H1 (cell line): ENCODE measurements around the gene OOSP3. TPM values are rescaled to one million over a fixed set of nuclear protein-coding genes. Genes with fewer than 3 reads are reported as not detected.

Experiments
- CTCF ChIA-PET: fragments of 300-600 bp; sonication (Branson Sonifier 250); formaldehyde crosslinking; loops from one replicate; lab custom pipeline; 2021; ENCODE audit not compliant: partially characterized antibody; lab: Charles Lee
- POLR2A ChIA-PET: fragments of 300-600 bp; sonication (Branson Sonifier 250); formaldehyde crosslinking; loops from one replicate; lab custom pipeline; 2021; ENCODE audit warnings: inconsistent platforms; ENCODE audit not compliant: partially characterized antibody; lab: Charles Lee
- DNase-seq, 2 experiments: peaks; one replicate each; pipeline versions ENCODE4 v3.0.0 to v3.0.0-alpha.2; 2010 to 2022; ENCODE audit warnings: low spot score in 2 of 2, low read depth in 1 of 2, mixed read lengths in 1 of 2
- FAIRE-seq: peaks from 2 replicates; lab custom pipeline; 2011; peaks lifted over from hg19 to GRCh38; lab: Jason Lieb, UNC
- H2AFZ ChIP-seq: 2 replicates; pipeline ENCODE4 v1.8.1; 2012; ENCODE audit warnings: low read length, inconsistent platforms
- H2AK5ac ChIP-seq: 2 replicates; pipeline ENCODE4 v1.6.1; 2013; ENCODE audit warnings: low read depth, low read length
- H2BK120ac ChIP-seq: replicated peaks from 2 replicates; pipeline ENCODE3; 2013; ENCODE audit warnings: low read depth, low read length, inconsistent platforms
- H2BK12ac ChIP-seq: 2 replicates; pipeline ENCODE4 v1.6.1; 2013; ENCODE audit warnings: low read depth, low read length
- H2BK15ac ChIP-seq: 2 replicates; pipeline ENCODE4 v1.6.1; 2013; ENCODE audit warnings: low read length
- H2BK20ac ChIP-seq: 2 replicates; pipeline ENCODE4 v1.6.1; 2013; ENCODE audit warnings: low read length
- H2BK5ac ChIP-seq: 2 replicates; pipeline ENCODE4 v1.6.1; 2013; ENCODE audit warnings: low read depth, low read length
- H3K14ac ChIP-seq: 2 replicates; pipeline ENCODE4 v1.6.1; 2013; ENCODE audit warnings: inconsistent platforms; ENCODE audit not compliant: insufficient read length
- H3K18ac ChIP-seq: 2 replicates; pipeline ENCODE4 v1.6.1; 2013; ENCODE audit warnings: low read length; ENCODE audit errors: extremely low read depth
- H3K23ac ChIP-seq: 2 replicates; pipeline ENCODE4 v1.6.1; 2013; ENCODE audit warnings: inconsistent platforms; ENCODE audit not compliant: insufficient read length
- H3K23me2 ChIP-seq: 2 replicates; pipeline ENCODE4 v1.6.1; 2013; ENCODE audit warnings: low read depth, low read length
- H3K27ac ChIP-seq: 2 replicates; pipeline ENCODE4 v1.6.1; 2011; ENCODE audit warnings: low read depth, low read length, inconsistent platforms
- H3K27me3 ChIP-seq, 4 experiments: replicated peaks in 1 of 4; 1 replicate in 1 of 4; 2 replicates in 3 of 4; pipeline versions ENCODE4 v1.6.1 to v1.8.1; 2011 to 2013; ENCODE audit warnings: low read length in 3 of 4, mild to moderate bottlenecking in 3 of 4, inconsistent platforms in 2 of 4, mixed read lengths in 2 of 4, moderate library complexity in 1 of 4; ENCODE audit not compliant: control insufficient read depth in 3 of 4, insufficient read depth in 3 of 4; ENCODE audit errors: extremely low read depth in 1 of 4
- H3K36me3 ChIP-seq, 4 experiments: 2 replicates each; pipeline versions ENCODE4 v1.6.1 to v1.8.1; 2011 to 2013; ENCODE audit warnings: mild to moderate bottlenecking in 4 of 4, low read length in 3 of 4, moderate library complexity in 2 of 4, control low read depth in 1 of 4, inconsistent platforms in 1 of 4; ENCODE audit not compliant: insufficient read depth in 4 of 4, control insufficient read depth in 2 of 4
- H3K4ac ChIP-seq: replicated peaks from 2 replicates; pipeline ENCODE3; 2013; ENCODE audit warnings: low read length, low read depth, mixed read lengths, inconsistent platforms; ENCODE audit not compliant: insufficient read length
- H3K4me1 ChIP-seq, 4 experiments: replicated peaks in 1 of 4; 1 replicate in 1 of 4; 2 replicates in 3 of 4; pipeline versions ENCODE4 v1.6.1 to v1.8.1; 2011 to 2013; ENCODE audit warnings: low read length in 3 of 4, inconsistent platforms in 2 of 4, mixed read lengths in 1 of 4; ENCODE audit not compliant: insufficient read depth in 4 of 4, control insufficient read depth in 3 of 4
- H3K4me2 ChIP-seq, 2 experiments: 2 replicates each; pipeline versions ENCODE4 v1.6.1 to v1.8.1; 2011 to 2013; ENCODE audit warnings: low read depth in 2 of 2, low read length in 2 of 2, control low read depth in 1 of 2, inconsistent platforms in 1 of 2, mild to moderate bottlenecking in 1 of 2; ENCODE audit not compliant: insufficient read depth in 1 of 2
- H3K4me3 ChIP-seq, 4 experiments: fragments of 200-600, 300-600 bp in 1 of 4; sonication (generic), shearing (Covaris generic), sonication (Bioruptor Twin) in 1 of 4; 2 replicates each; pipeline versions ENCODE4 v1.5.1 to v1.8.1; 2011 to 2016; ENCODE audit warnings: low read length in 4 of 4, low read depth in 3 of 4, control low read depth in 2 of 4, inconsistent platforms in 2 of 4, mild to moderate bottlenecking in 2 of 4, mixed read lengths in 1 of 4, moderate library complexity in 1 of 4; ENCODE audit not compliant: insufficient read depth in 2 of 4; ENCODE audit errors: extremely low read depth in 1 of 4
- H3K56ac ChIP-seq: replicated peaks from 2 replicates; pipeline ENCODE3; 2013; ENCODE audit warnings: low read depth, mild to moderate bottlenecking, mixed read lengths, low read length, inconsistent platforms; ENCODE audit not compliant: insufficient read length
- H3K79me1 ChIP-seq: 2 replicates; pipeline ENCODE4 v1.6.1; 2013; ENCODE audit warnings: low read depth, low read length, control low read depth
- H3K79me2 ChIP-seq, 2 experiments: 2 replicates each; pipeline versions ENCODE4 v1.6.1 to v1.8.1; 2012 to 2013; ENCODE audit warnings: low read length in 2 of 2, mild to moderate bottlenecking in 2 of 2, inconsistent platforms in 1 of 2; ENCODE audit not compliant: insufficient read depth in 2 of 2, control insufficient read depth in 1 of 2
- H3K9ac ChIP-seq, 4 experiments: replicated peaks in 1 of 4; 1 replicate in 1 of 4; 2 replicates in 3 of 4; pipeline versions ENCODE4 v1.6.1 to v1.8.1; 2011 to 2013; ENCODE audit warnings: low read depth in 3 of 4, low read length in 3 of 4, control low read depth in 2 of 4, mild to moderate bottlenecking in 2 of 4, moderate library complexity in 2 of 4, inconsistent platforms in 1 of 4; ENCODE audit errors: extremely low read depth in 1 of 4
- H3K9me3 ChIP-seq, 2 experiments: 2 replicates each; pipeline versions ENCODE4 v1.6.1 to v1.8.1; 2012 to 2013; ENCODE audit warnings: mild to moderate bottlenecking in 2 of 2, moderate library complexity in 2 of 2, control low read depth in 1 of 2, inconsistent platforms in 1 of 2, low read depth in 1 of 2, low read length in 1 of 2, mixed read lengths in 1 of 2; ENCODE audit not compliant: insufficient read depth in 2 of 2
- H4K20me1 ChIP-seq, 2 experiments: replicated peaks in 1 of 2; 2 replicates each; pipeline versions ENCODE3 to v1.8.1; 2011 to 2013; ENCODE audit warnings: inconsistent platforms in 2 of 2, low read length in 2 of 2, mild to moderate bottlenecking in 1 of 2; ENCODE audit not compliant: insufficient read depth in 2 of 2, control insufficient read depth in 1 of 2
- H4K5ac ChIP-seq: 2 replicates; pipeline ENCODE4 v1.6.1; 2013; ENCODE audit warnings: low read length, low read depth, mixed read lengths, inconsistent platforms; ENCODE audit not compliant: insufficient read length
- H4K8ac ChIP-seq: 2 replicates; pipeline ENCODE4 v1.8.0; 2013; ENCODE audit warnings: mild to moderate bottlenecking, moderate library complexity, low read length, inconsistent platforms; ENCODE audit not compliant: insufficient read depth; ENCODE audit errors: extremely low read depth
- H4K91ac ChIP-seq: replicated peaks from 2 replicates; pipeline ENCODE3; 2013; ENCODE audit warnings: low read length, mixed read lengths, inconsistent platforms; ENCODE audit not compliant: insufficient read length
- CHD1 ChIP-seq: IDR thresholded peaks from 2 replicates; pipeline ENCODE4 v1.6.1; 2012; ENCODE audit warnings: low read depth, low read length, improper control_type of control experiment
- EP300 ChIP-seq, 2 experiments: IDR thresholded peaks; 1 replicate in 1 of 2; 2 replicates in 1 of 2; pipeline ENCODE4 v1.6.1; 2011 to 2012; ENCODE audit warnings: low read depth in 2 of 2, low read length in 2 of 2, mild to moderate bottlenecking in 2 of 2, borderline replicate concordance in 1 of 2, inconsistent platforms in 1 of 2, moderate library complexity in 1 of 2
- JUND ChIP-seq: IDR thresholded peaks from 2 replicates; pipeline ENCODE4 v1.6.1; 2011; ENCODE audit warnings: mild to moderate bottlenecking, improper control_type of control experiment, low read length
- KDM4A ChIP-seq: IDR thresholded peaks from one replicate; pipeline ENCODE4 v1.7.1; 2012; ENCODE audit warnings: low read depth, mild to moderate bottlenecking, moderate library complexity, low read length, inconsistent platforms; ENCODE audit not compliant: severe bottlenecking
- WGBS, 2 experiments: shearing (Covaris generic) in 1 of 2; methylation state at CpG; one replicate each; pipeline versions ENCODE4 v1.1.6 to v1.1.7; 2013 to 2015; ENCODE audit warnings: low lambda C conversion rate in 2 of 2, mixed read lengths in 2 of 2, inconsistent platforms in 1 of 2, low coverage in 1 of 2, missing lambda C conversion rate in 1 of 2; ENCODE audit not compliant: insufficient replicate concordance in 2 of 2, insufficient coverage in 1 of 2, insufficient read length in 1 of 2; ENCODE audit errors: extremely low coverage in 1 of 2, missing lambda C conversion rate in 1 of 2; 5-methylcytosine and 5-hydroxymethylcytosine counted together
- polyA plus RNA-seq, 7 experiments: library from polyadenylated mRNA; depleted of rRNA in 3 of 7; stranded (reverse) in 5 of 7; unstranded in 2 of 7; fragments of >200 nt in 5 of 7; fragments of 200-250 nt in 2 of 7; gene quantifications; 1 replicate in 5 of 7; 2 replicates in 1 of 7; 4 replicates in 1 of 7; pipeline versions ENCODE4 v1.2.1 to v1.2.3, GENCODE V29; 2011 to 2013; ENCODE audit warnings: missing spikeins in 2 of 7, mixed read lengths in 2 of 7
- total RNA-seq: library from RNA; stranded (reverse); fragmentation: NEBNext Ultra II Directional; extraction: Animal tissue kit (Norgen Biotek cat#: 25700); gene quantifications from 2 replicates; pipeline ENCODE4 v1.2.1, GENCODE V29; 2021

OOSP3 gene
- total and polyA plus RNA-seq, 2 of the 8 experiments (the other 6 are each of a cell fraction or from before 2014, with no cell fraction given), result not detected

- no peak for DNase-seq
- H3K56ac ChIP-seq, result no peak overlapping the region
These were observed 11.7 kb upstream of the OOSP3 start for GRCh38 chr11:59866836-59867235.

More at GRCh38 chr11:59866836-59867235, 11.7 kb upstream of the OOSP3 start:
- Histone ChIP-seq H3K79me2 (no peaks in the 10 kb centered on the region), H3K23ac (no peak overlapping the region), H3K4me3 (no peak overlapping the region), H4K5ac (no peak overlapping the region), H3K4ac (no peak overlapping the region), H3K9me3 (no peaks in the 10 kb centered on the region; a peak in 1 of 4 replicates), H2AK5ac (no peak overlapping the region), H3K18ac (no peak overlapping the region), H2BK12ac (no peak overlapping the region), H4K20me1 (no peaks in the 10 kb centered on the region), H3K36me3 (no peaks in the 10 kb centered on the region), H3K9ac (no peak overlapping the region), H2BK5ac (no peak overlapping the region), H3K14ac (no peak overlapping the region), H3K23me2 (no peaks in the 10 kb centered on the region), H2BK20ac (no peak overlapping the region), H2AFZ (no peak overlapping the region), H2BK15ac (no peak overlapping the region), H3K27ac (no peak overlapping the region), H4K91ac (no peak overlapping the region), H3K4me2 (no peak overlapping the region), H4K8ac (no peak overlapping the region), H3K79me1 (no peaks in the 10 kb centered on the region), H3K4me1 (no peaks in the 10 kb centered on the region), H3K27me3 (no peaks in the 10 kb centered on the region), H2BK120ac (no peak overlapping the region)
- POLR2A ChIA-PET, result no interaction called here
- FAIRE-seq, result no peak
- 64% methylated on average over 1 of the region's 1 CpG; no CpG with 5 or more reads in 1 of the 2 experiments for WGBS, 2 experiments
- CTCF ChIA-PET, result interaction anchor here (0.6 to 1.1 kb wide), 2 partner anchors 42 to 45 kb away, joined by 3 to 4 read pairs; no protein-coding TSS in a partner anchor
- TF ChIP-seq CHD1, result no peak
- TF ChIP-seq EP300 (IDR thresholded peaks at IDR 0.05; ENCODE audit: borderline replicate concordance in 1 of 2, low read depth in 2 of 2, low read length in 2 of 2), result no peak
- TF ChIP-seq JUND, result no peak
- no peak for TF ChIP-seq KDM4A
